Right cardiac atrium (tissue), 5 donors: ENCODE results near the gene PROCR. TPM values are rescaled to one million over a fixed set of nuclear protein-coding genes. Genes with fewer than 3 reads are reported as not detected.

ENCODE experiments used
- ATAC-seq, 2 donors: fragments of 200-7000 bp; cut with Tn5 transposase; one replicate each; pipeline versions ENCODE4 v1.8.0 to v1.9.1; 2020; ENCODE audit warnings: moderate library complexity in 2 of 2, mild to moderate bottlenecking in 1 of 2
- DNase-seq, 3 donors: peaks; one replicate each; pipeline ENCODE4 v3.0.0-alpha.2; 2020
- H3K27ac ChIP-seq: one replicate; pipeline ENCODE4 v1.5.1; 2013; ENCODE audit warnings: mild to moderate bottlenecking, low read length, control low read depth, moderate library complexity
- H3K27me3 ChIP-seq: one replicate; pipeline ENCODE4 v1.6.1; 2013; ENCODE audit not compliant: control insufficient read depth, insufficient read depth
- H3K4me1 ChIP-seq: one replicate; pipeline ENCODE4 v1.6.1; 2013; ENCODE audit warnings: low read length; ENCODE audit not compliant: control insufficient read depth, insufficient read depth
- H3K4me3 ChIP-seq: one replicate; pipeline ENCODE4 v1.5.1; 2013; ENCODE audit warnings: low read length, control low read depth
- H3K9me3 ChIP-seq: one replicate; pipeline ENCODE4 v1.6.1; 2013; ENCODE audit warnings: low read length; ENCODE audit not compliant: control insufficient read depth
- WGBS: extraction: QIAGEN DNeasy Blood & Tissue Kit; methylation state at CpG from one replicate; pipeline ENCODE4 v1.1.7; 2013; 5-methylcytosine and 5-hydroxymethylcytosine counted together
- intact Hi-C, 4 donors: fragments of 100-400 bp; cut with DNase I; formaldehyde crosslinking; loops; one replicate each; pipeline versions ENCODE4 v1.11.0 to v1.14.0; 2022 to 2023
- long read RNA-seq, 4 donors: library from polyadenylated mRNA; unstranded; transcript quantifications; one replicate each; pipeline ENCODE4 v2.0.0, GENCODE V29; 2020 to 2021
- polyA plus RNA-seq: library from polyadenylated mRNA; stranded (reverse); fragments of 200-250 nt; gene quantifications from one replicate; pipeline ENCODE4 v1.2.3, GENCODE V29; 2013
- total RNA-seq, 4 donors: library from RNA; stranded (reverse); fragmentation: NEBNext Ultra II Directional; extraction: Animal tissue kit (Norgen Biotek cat#: 25700); gene quantifications; one replicate each; pipeline ENCODE4 v1.2.1, GENCODE V29; 2021
- donor health status: healthy with polysubstance abuse.
- donor health status: DM: no; HTN: yes; CAD: no.
- donor health status: DM: no; HTN: no; CAD: no.
- donor health status: DM: no; HTN: yes; CAD: no; lungs with severe emphysema.
- donor health status: DM: yes; HTN: yes; CAD: no.

Gene PROCR
- 10 to 100 TPM; 12.9 to 43.7 (median 22.4) TPM for total RNA-seq
- polyA plus RNA-seq: 28.0 TPM
- long read RNA-seq, donor 1, transcript PROCR-201 (4 exons, 1,348 nt): major isoform, 21 of 35 reads
- long read RNA-seq, donor 1, partial matches to known transcripts: 11 of 35 reads
- long read RNA-seq, donor 1, other reads (novel, unspliced or antisense): 3 of 35 reads
- long read RNA-seq, donor 2, transcript PROCR-201 (4 exons, 1,348 nt): major isoform, 5 of 9 reads
- long read RNA-seq, donor 2, partial matches to known transcripts: 3 of 9 reads
- long read RNA-seq, donor 2, other reads (novel, unspliced or antisense): 1 of 9 reads
- long read RNA-seq, donor 3, transcript PROCR-201 (4 exons, 1,348 nt): major isoform, 33 of 54 reads
- long read RNA-seq, donor 3, partial matches to known transcripts: 4 of 54 reads
- long read RNA-seq, donor 3, other reads (novel, unspliced or antisense): 17 of 54 reads
- long read RNA-seq, donor 4, transcript PROCR-201 (4 exons, 1,348 nt): major isoform, 10 of 22 reads
- long read RNA-seq, donor 4, partial matches to known transcripts: 8 of 22 reads
- long read RNA-seq, donor 4, other reads (novel, unspliced or antisense): 4 of 22 reads

DNA sequence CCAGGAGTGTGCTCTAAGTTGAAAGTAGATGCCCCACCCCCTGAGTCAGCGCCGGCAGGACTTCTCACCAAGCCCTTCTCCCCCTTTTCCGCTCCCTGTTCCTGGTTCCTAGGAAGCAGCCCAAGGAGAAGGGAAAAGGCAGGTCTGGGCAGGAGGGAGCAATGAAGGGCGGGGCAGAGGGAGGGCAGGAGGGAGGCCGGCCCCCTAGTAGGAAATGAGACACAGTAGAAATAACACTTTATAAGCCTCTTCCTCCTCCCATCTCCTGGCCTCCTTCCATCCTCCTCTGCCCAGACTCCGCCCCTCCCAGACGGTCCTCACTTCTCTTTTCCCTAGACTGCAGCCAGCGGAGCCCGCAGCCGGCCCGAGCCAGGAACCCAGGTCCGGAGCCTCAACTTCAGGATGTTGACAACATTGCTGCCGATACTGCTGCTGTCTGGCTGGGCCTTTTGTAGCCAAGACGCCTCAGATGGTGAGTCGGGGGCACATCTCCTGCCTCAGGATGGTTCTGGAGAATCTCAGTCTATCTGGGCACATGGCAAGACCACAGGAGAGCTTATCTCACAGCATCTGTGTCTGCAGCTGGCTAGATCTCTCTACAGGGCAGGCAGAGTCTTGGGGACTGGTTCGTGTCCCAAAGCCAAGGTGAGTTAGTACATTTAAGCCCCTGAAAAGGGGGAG, at the start of gene PROCR:
Gene PROCR (plus strand): TSS at position 320 of the 681 bp plus-strand sequence. CDS start 83 bp downstream, at position 403.
- peaks cover 3% of the 10 kb centered on the region for H3K4me1 ChIP-seq
- no peaks in the 10 kb centered on the region for H3K9me3 ChIP-seq
- intact Hi-C loops: no loop called here
- ATAC-seq (peak; percentile 96), DNase-seq (peak; percentile 90 to 94 (median 93))
- WGBS: 7% methylated on average over 16 of the region's 16 CpGs
- H3K27me3 ChIP-seq: no peaks in the 10 kb centered on the region
- peak within 1 kb of the TSS; percentile 55 for H3K4me3 ChIP-seq
- peak within 1 kb of the TSS; percentile 66 for H3K27ac ChIP-seq

DNA sequence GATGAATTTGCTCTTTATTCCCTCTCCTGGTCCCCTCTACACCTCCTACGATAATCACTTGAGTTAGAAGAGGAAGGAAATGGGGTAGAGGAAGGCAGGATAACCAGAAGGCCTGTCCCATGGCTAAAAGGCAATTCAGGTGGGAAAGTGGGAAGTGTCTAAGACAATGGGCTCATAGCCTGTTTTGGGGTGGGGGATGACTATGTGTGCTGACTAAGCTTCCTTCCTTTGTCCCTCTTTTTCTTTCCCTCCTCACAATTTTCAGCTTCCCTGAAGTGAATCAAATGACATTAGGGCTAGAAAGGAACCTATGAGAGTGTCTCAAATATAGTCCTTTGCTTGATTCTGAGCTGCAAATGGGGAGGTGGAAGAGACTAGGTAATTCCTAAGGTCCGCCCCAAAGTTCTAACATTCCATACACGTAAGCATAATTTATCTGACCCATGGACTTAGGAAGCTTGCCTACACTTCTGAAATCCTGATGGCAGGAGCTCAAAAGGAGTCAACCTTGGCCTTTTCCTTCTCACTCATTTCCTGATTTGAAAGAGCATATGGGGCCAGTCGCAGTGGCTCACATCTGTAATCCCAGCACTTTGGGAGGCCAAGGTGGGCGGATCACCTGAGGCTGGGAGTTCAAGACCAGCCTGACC, 49.0 kb upstream of the PROCR start:
- no peak overlapping the region for H3K4me3 ChIP-seq
- ATAC-seq: peak in 1 of 2 donors; percentile 10
- H3K27ac ChIP-seq: no peak overlapping the region
- H3K9me3 ChIP-seq: no peaks in the 10 kb centered on the region
- intact Hi-C loops: no loop called here
- DNase-seq: no peak
- H3K27me3 ChIP-seq: no peaks in the 10 kb centered on the region
- peaks cover 2% of the 10 kb centered on the region for H3K4me1 ChIP-seq
- 83% methylated on average over 5 of the region's 5 CpGs for WGBS

DNA sequence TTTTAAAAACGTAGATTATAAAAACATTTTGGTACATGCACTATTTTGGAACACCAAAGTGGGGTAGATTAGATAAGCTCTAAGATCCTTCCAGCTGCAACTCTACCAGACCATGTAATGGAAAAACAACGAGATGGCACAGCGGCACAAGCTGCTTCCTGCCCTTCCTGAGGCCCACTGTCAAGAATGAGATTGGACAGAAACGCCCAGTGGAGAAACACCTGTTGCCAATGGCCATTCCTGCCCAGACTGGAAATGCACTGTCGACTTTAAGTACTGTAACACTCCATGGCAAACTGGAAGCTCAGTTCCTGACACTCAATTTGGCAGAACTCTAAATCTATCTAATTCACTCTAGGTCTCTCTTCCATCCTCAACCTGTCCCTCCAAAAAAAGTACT, 46.1 kb upstream of the PROCR start:
- DNase-seq (no peak), ATAC-seq (no peak)
- Histone ChIP-seq H3K4me1 (peaks cover 2% of the 10 kb centered on the region), H3K4me3 (no peak overlapping the region), H3K27ac (no peak overlapping the region), H3K9me3 (no peaks in the 10 kb centered on the region), H3K27me3 (no peaks in the 10 kb centered on the region)
- whole genome bisulfite sequencing: 68% methylated on average over 5 of the region's 5 CpGs
- intact Hi-C loops: no loop called here

DNA sequence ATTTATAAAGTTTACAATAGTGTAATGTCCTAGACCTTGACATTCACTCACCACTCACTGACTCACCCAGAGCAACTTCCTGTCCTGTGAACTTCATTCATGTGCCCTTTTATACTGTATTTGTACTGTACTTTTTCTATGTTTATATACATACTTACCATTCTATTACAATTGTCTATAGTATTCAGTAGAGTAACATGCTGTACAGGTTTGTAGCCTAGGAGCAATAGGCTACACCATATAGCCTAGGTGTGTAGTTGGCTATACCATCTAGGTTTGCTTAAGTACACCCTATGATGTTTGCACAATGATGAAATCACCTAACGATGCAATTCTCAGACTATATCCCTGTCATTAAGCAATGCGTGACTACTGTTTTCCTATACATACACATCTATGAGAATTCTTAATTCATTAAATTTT, 42.2 kb upstream of the PROCR start:
- DNase-seq (no peak), ATAC-seq (no peak)
- 86% methylated on average over 2 of the region's 2 CpGs for WGBS
- Histone ChIP-seq H3K27ac (no peak overlapping the region), H3K4me3 (no peak overlapping the region), H3K9me3 (no peaks in the 10 kb centered on the region), H3K27me3 (no peaks in the 10 kb centered on the region), H3K4me1 (peaks cover 3% of the 10 kb centered on the region)
- intact Hi-C loops: no loop called here

DNA sequence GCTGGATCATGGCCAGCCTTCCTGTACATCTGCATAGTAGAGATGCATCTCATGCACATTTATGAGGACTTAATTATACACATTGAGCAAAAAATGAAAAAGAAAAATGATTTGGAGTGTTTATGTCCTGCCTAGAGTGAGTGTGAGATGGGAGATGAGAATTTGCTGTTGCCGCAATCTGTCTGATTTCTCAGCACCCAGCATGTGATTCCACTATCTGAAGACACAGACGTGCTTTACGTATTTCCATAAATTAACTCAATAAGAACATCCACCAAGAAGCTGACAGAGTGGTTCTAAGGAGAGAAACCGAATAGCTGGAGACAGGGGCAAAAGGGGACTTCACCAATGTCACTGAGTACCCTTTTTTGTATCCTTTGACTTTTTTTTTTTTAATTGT, 39.9 kb upstream of the PROCR start:
- Histone ChIP-seq H3K4me3 (no peak overlapping the region), H3K27me3 (no peaks in the 10 kb centered on the region), H3K9me3 (no peaks in the 10 kb centered on the region), H3K27ac (no peak overlapping the region), H3K4me1 (peaks cover 10% of the 10 kb centered on the region)
- 86% methylated on average over 4 of the region's 4 CpGs for WGBS
- no peak for ATAC-seq
- intact Hi-C loops: no loop called here
- no peak for DNase-seq

DNA sequence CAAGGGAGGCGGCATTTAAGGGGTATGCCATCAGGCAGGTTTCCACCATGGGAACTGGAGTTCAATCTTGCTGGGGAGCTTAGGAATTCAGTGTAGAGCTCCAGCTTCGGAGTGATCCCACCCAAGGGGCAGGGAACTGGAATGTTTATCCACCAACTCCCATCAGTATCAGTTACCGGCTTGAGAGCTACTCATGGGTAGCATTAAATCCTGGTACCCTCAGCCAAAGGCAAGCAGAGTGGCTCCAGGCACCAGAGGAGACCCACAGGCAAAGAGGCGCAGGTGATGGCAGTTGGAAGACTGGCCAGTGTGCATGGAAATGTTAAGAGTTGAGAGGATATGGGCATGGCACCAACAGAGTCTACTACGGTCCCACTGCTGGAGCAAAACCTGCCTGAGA, 38.8 kb upstream of the PROCR start:
- H3K27me3 ChIP-seq: no peaks in the 10 kb centered on the region
- intact Hi-C loops: no loop called here
- 89% methylated on average over 5 of the region's 5 CpGs for WGBS
- DNase-seq (no peak), ATAC-seq (no peak)
- H3K4me3 ChIP-seq: no peak overlapping the region
- H3K4me1 ChIP-seq: peaks cover 15% of the 10 kb centered on the region
- no peaks in the 10 kb centered on the region for H3K9me3 ChIP-seq
- H3K27ac ChIP-seq: no peak overlapping the region

DNA sequence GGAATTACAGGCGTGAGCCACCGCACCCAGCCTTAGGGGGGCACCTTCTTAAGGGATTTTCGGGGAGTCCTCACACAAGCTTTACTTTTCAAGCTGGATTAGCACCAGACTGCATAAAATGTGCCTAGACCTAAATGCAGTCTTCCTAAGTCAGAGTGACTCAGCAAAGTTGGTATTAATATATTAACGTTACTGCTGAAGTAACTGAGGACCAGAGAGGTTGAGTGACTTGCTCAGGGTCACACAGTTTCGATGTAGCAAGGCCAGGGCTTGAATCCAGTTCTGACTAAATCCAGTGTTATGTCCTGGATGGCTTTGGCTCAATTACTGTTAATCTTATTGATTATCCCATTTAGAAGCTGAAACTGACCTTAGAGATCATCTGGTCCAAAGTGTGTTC, 38.1 kb upstream of the PROCR start:
- DNase-seq (no peak), ATAC-seq (no peak)
- H3K27me3 ChIP-seq: no peaks in the 10 kb centered on the region
- H3K9me3 ChIP-seq: no peaks in the 10 kb centered on the region
- H3K4me1 ChIP-seq: peaks cover 15% of the 10 kb centered on the region
- no peak overlapping the region for H3K4me3 ChIP-seq
- intact Hi-C loops: no loop called here
- WGBS: 85% methylated on average over 5 of the region's 5 CpGs
- H3K27ac ChIP-seq: no peak overlapping the region

DNA sequence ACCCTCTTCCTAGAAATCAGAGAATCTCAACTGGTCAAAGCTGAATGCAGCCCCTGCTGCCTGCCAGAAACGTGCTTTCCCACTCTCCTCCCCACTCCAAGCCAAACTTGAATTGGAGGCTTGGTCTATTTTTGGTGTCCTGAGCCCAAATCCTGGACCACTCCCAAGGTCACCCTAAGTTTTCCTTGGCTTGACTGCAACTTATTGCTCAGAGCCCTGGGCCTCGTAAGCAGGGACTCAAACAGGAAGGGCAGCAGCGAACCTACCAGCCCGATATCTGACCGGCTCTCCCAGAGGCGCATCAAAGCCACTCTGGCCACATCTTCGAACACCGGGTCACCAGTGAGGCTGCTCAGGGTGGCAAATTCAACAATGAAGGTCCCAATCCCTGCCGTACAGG, 37.4 kb upstream of the PROCR start:
- Histone ChIP-seq H3K9me3 (no peaks in the 10 kb centered on the region), H3K4me3 (no peak overlapping the region), H3K27me3 (no peaks in the 10 kb centered on the region), H3K27ac (peak overlapping the region; percentile 61), H3K4me1 (peaks cover 15% of the 10 kb centered on the region)
- 41% methylated on average over 9 of the region's 9 CpGs for WGBS
- intact Hi-C loops: no loop called here
- DNase-seq (peak; percentile 78 to 79 (median 78)), ATAC-seq (peak; percentile 59 to 74)

DNA sequence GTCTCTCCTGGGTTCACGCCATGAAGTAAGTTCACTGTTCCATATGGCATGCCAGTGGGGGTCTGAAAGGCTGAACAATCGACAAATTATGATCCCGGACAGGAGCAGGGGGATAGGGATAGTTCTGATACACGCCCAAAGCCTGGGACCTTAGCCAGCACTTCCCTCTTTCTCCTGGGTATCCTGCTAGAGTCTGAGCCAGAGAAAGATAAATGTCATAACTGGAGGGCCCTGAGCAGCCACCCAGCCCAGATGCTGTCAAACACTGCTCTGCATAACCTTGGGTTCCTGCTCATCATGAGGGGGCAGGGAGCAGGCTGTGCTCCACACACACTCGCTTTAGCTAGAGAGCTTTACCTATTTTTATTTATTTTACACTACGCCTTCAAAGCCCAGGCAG, 37.0 kb upstream of the PROCR start:
- DNase-seq: peak; percentile 67 to 81 (median 74)
- intact Hi-C loops: no loop called here

DNA sequence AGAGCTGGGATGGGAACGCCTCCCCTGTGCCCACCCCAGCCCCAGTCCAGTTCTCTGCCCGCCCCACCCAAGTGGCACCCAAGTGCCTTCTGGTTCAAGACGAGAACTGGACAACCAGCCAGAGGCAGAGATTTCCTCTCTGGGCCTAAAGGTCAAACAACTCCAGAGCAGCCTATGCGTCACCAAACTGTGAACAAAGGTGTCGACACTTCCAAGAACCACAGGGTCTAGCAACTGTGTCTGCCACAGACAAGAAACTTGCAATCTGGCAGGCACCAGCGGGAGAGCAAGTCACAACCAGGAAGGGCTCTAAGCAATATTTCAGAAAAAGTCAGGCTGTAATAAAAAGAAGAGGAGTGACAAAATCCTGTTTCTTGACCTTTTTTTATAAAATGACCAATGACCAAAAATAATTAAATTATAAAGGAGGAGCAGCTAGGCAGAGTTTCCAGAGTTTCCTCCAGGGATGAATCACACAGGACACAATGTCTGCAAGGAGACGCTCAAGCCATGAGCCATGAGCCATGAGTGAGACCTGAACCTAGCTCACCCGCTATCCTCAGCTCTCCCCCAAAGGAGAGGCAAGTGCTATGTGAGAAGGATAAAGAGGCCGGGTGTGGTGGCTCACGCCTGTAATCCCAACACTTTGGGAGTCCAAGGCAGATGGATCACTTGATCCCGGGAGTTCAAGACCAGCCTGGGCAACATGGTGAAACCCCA, 35.8 kb upstream of the PROCR start:
- peaks cover 15% of the 10 kb centered on the region for H3K4me1 ChIP-seq
- no peaks in the 10 kb centered on the region for H3K27me3 ChIP-seq
- H3K27ac ChIP-seq: peak overlapping the region; percentile 59
- H3K9me3 ChIP-seq: no peaks in the 10 kb centered on the region
- peak; percentile 70 to 87 (median 82) for DNase-seq
- intact Hi-C loops: no loop called here
- WGBS: 74% methylated on average over 11 of the region's 11 CpGs
- H3K4me3 ChIP-seq: no peak overlapping the region
- ATAC-seq: peak; percentile 81 to 87

More for the DNA sequence above, 37.0 kb upstream of the PROCR start:
- H3K4me3 ChIP-seq: no peak overlapping the region
- ATAC-seq: peak; percentile 65 to 67
- H3K4me1 ChIP-seq: peaks cover 15% of the 10 kb centered on the region
- H3K27me3 ChIP-seq: no peaks in the 10 kb centered on the region
- peak overlapping the region; percentile 61 for H3K27ac ChIP-seq
- 50% methylated on average over 6 of the region's 6 CpGs for WGBS
- H3K9me3 ChIP-seq: no peaks in the 10 kb centered on the region
